OCI-LY7 (cell line): ENCODE results near the gene EHD3. TPM values are rescaled to one million over a fixed set of nuclear protein-coding genes. Genes with fewer than 3 reads are reported as not detected.
A peak's percentile ranks its signal among the peaks of the same experiment; 100 is the strongest.

Experiments
- BruUV-seq: library from RNA; stranded (reverse); fragments of 400-500 nt; replicated peaks from 2 replicates; lab custom pipeline; 2021; lab: Mats Ljungman, UMichigan
- CTCF ChIA-PET: fragments of 300-600 bp; sonication (Branson Sonifier 250); formaldehyde crosslinking; loops from one replicate; lab custom pipeline; 2022; ENCODE audit warnings: antibody characterized with exemption; ENCODE audit not compliant: unreplicated experiment; lab: Charles Lee
- POLR2A ChIA-PET: fragments of 300-600 bp; sonication (Branson Sonifier 250); formaldehyde crosslinking; loops from one replicate; lab custom pipeline; 2022; ENCODE audit warnings: antibody characterized with exemption; lab: Charles Lee
- DNase-seq: peaks from one replicate; pipeline ENCODE4 v3.0.0-alpha.2; 2015; ENCODE audit warnings: low spot score
- H2AFZ ChIP-seq: fragments of 200-600 bp; sonication (generic), shearing (Covaris generic); 2 replicates; pipeline ENCODE4 v1.6.1; 2014; ENCODE audit warnings: mild to moderate bottlenecking, antibody characterized with exemption, low read length, moderate library complexity
- H3K27ac ChIP-seq: fragments of 200-600 bp; sonication (generic); 2 replicates; pipeline ENCODE4 v1.5.1; 2014; ENCODE audit warnings: mixed run types, low read depth, mild to moderate bottlenecking, moderate library complexity, low read length, inconsistent platforms; ENCODE audit not compliant: poor library complexity, severe bottlenecking
- H3K36me3 ChIP-seq: fragments of 200-600 bp; sonication (generic); 2 replicates; pipeline ENCODE4 v1.6.1; 2014; ENCODE audit warnings: mild to moderate bottlenecking, antibody characterized with exemption, low read length, moderate library complexity, mixed read lengths; ENCODE audit not compliant: insufficient read depth
- H3K4me1 ChIP-seq: fragments of 200-600 bp; sonication (generic); 2 replicates; pipeline ENCODE4 v1.5.1; 2014; ENCODE audit warnings: mild to moderate bottlenecking, low read length; ENCODE audit not compliant: insufficient read depth, poor library complexity, severe bottlenecking
- H3K4me2 ChIP-seq: fragments of 200-600 bp; sonication (generic); 2 replicates; pipeline ENCODE4 v1.6.1; 2014; ENCODE audit warnings: mild to moderate bottlenecking, low read length
- H3K4me3 ChIP-seq: fragments of 200-600 bp; sonication (generic); 2 replicates; pipeline ENCODE4 v1.5.1; 2014; ENCODE audit warnings: mild to moderate bottlenecking, low read depth, low read length; ENCODE audit not compliant: poor library complexity, severe bottlenecking
- H3K79me2 ChIP-seq: fragments of 200-600 bp; sonication (generic); 2 replicates; pipeline ENCODE4 v1.6.1; 2016; ENCODE audit warnings: low read depth, mild to moderate bottlenecking, low read length, moderate library complexity, mixed read lengths; ENCODE audit not compliant: insufficient read depth
- H3K9me2 ChIP-seq: fragments of 200-600 bp; sonication (generic); 2 replicates; pipeline ENCODE4 v1.6.1; 2016; ENCODE audit warnings: mild to moderate bottlenecking, low read length, mixed read lengths; ENCODE audit not compliant: insufficient read depth
- H3K9me3 ChIP-seq: fragments of 200-600 bp; sonication (generic); 2 replicates; pipeline ENCODE4 v1.6.1; 2014; ENCODE audit warnings: mild to moderate bottlenecking, mixed run types, low read length, mixed read lengths
- H4K20me1 ChIP-seq: fragments of 200-600 bp; sonication (generic); 2 replicates; pipeline ENCODE4 v1.6.1; 2014; ENCODE audit warnings: mild to moderate bottlenecking, antibody characterized with exemption, low read length, moderate library complexity, mixed read lengths; ENCODE audit not compliant: insufficient read depth
- CTCF ChIP-seq: fragments of 200-600 bp; sonication (generic); conservative IDR thresholded peaks from 2 replicates; pipeline ENCODE4 v1.5.1; 2014; ENCODE audit warnings: mild to moderate bottlenecking, antibody characterized with exemption, low read length, moderate library complexity, mixed read lengths
- EZH2phosphoT487 ChIP-seq: fragments of 200-600 bp; sonication (generic); IDR thresholded peaks from 2 replicates; pipeline ENCODE4 v1.6.1; 2018; ENCODE audit warnings: low read depth, borderline replicate concordance, mild to moderate bottlenecking, mixed run types, antibody characterized with exemption, low read length, moderate library complexity, mixed read lengths
- intact Hi-C: fragments of 100-400 bp; cut with micrococcal nuclease; formaldehyde crosslinking; loops from one replicate; pipeline ENCODE4 v1.10.0; 2022; ENCODE audit not compliant: unreplicated experiment
- total RNA-seq, 2 experiments: library from RNA; depleted of rRNA in 1 of 2; stranded (reverse); fragments of >200 nt in 1 of 2; shearing (Covaris generic) in 1 of 2; gene quantifications; 2 replicates each; pipeline ENCODE4 v1.2.3, GENCODE V29; 2014 to 2022

The EHD3 gene
- total RNA-seq, 2 experiments from 2014 or later = 0.73 to 3.4 TPM

- Histone ChIP-seq H3K4me2 (peak overlapping the region; percentile 74), H3K79me2 (peaks cover 13% of the 10 kb centered on the region; the same call in 1 of the 2 replicates), H3K4me1 (peaks cover 66% of the 10 kb centered on the region), H3K27ac (peak overlapping the region; percentile 95), H3K4me3 (peak overlapping the region; percentile 61), H2AFZ (0 out of 2 replicates have a peak overlapping the region, but pooled peaks have one; percentile 3), H3K36me3 (peaks cover 43% of the 10 kb centered on the region), H3K9me3 (0 out of 2 replicates have a peak, but pooled peaks cover 5% of the 10 kb centered on the region), H3K9me2 (no peaks in the 10 kb centered on the region), H4K20me1 (no peaks in the 10 kb centered on the region)
- peak; percentile 11 for DNase-seq
- ChIA-PET CTCF (interaction anchor here (1.2 to 3.0 kb wide), 2 partner anchors 12 to 87 kb away, joined by 3 to 11 read pairs; no protein-coding TSS in a partner anchor), POLR2A (interaction anchor here (0.9 to 1.6 kb wide), 2 partner anchors 9 to 15 kb away, joined by 4 to 5 read pairs; no protein-coding TSS in a partner anchor)
- no TSS peak for BruUV-seq
- intact Hi-C loops = loop anchor here (10.0 kb wide), 2 partner anchors 913 to 967 kb away; partner anchors contain the start of gene SLC30A6
- TF ChIP-seq CTCF = no peak
- no peak for TF ChIP-seq EZH2phosphoT487
These were observed 17.9 kb downstream of the EHD3 start for GRCh38 chr2:31251851-31252250.

GRCh38 chr2:31253356-31254131 lies 19.6 kb downstream of the EHD3 start:
- CTCF ChIA-PET = interaction anchor here (0.6 to 3.0 kb wide), 6 partner anchors 7 to 542 kb away, joined by 3 to 11 read pairs (median 4); no protein-coding TSS in a partner anchor
- Histone ChIP-seq H3K9me3 (0 out of 2 replicates have a peak, but pooled peaks cover 5% of the 10 kb centered on the region), H3K79me2 (peaks cover 13% of the 10 kb centered on the region; the same call in 1 of the 2 replicates), H3K36me3 (peaks cover 31% of the 10 kb centered on the region), H3K4me2 (peak overlapping the region; percentile 74), H3K9me2 (no peaks in the 10 kb centered on the region), H3K4me1 (peaks cover 81% of the 10 kb centered on the region), H3K4me3 (peak overlapping the region; percentile 61), H3K27ac (peak overlapping the region; percentile 95), H2AFZ (peak overlapping the region; percentile 19; the same call in 1 of the 2 replicates), H4K20me1 (no peaks in the 10 kb centered on the region)
- intact Hi-C loops = loop anchor here (2.0 to 10.0 kb wide), 4 partner anchors 79 to 969 kb away; partner anchors contain the start of gene SLC30A6
- BruUV-seq = no TSS peak
- POLR2A ChIA-PET = interaction anchor here (0.7 to 1.7 kb wide), 9 partner anchors 9 to 38 kb away, joined by 3 to 6 read pairs (median 4); partner anchors contain the start of gene CAPN14
- DNase-seq = peak; percentile 68
- peak; percentile 72 for TF ChIP-seq CTCF
- TF ChIP-seq EZH2phosphoT487 = no peak
